GM23248 (cell line): ENCODE data around the gene CASZ1.

Source experiments
- EZH2 ChIP-seq: fragments of 200-600 bp; sonication (generic); IDR thresholded peaks from 2 replicates; pipeline ENCODE4 v1.6.1; 2018; ENCODE audit warnings: antibody characterized with exemption, mild to moderate bottlenecking; ENCODE audit not compliant: insufficient read depth, poor library complexity, severe bottlenecking
- EZH2phosphoT487 ChIP-seq: fragments of 200-600 bp; sonication (generic); IDR thresholded peaks from 2 replicates; pipeline ENCODE4 v1.6.1; 2018; ENCODE audit warnings: antibody characterized with exemption, moderate library complexity, mild to moderate bottlenecking, low read depth; ENCODE audit not compliant: insufficient read depth

- TF ChIP-seq EZH2phosphoT487 (no peak), EZH2 (no peak)
Measured at GRCh38 chr1:10762875-10763274, 33.6 kb downstream of the CASZ1 start.
